ENCODE measurements around the gene NLGN1. TPM values are rescaled to one million over a fixed set of nuclear protein-coding genes. Genes with fewer than 3 reads are reported as not detected.

Gene NLGN1
- total and polyA plus RNA-seq, 2 of the 8 experiments (the other 6 are each of a cell fraction or from before 2014, with no cell fraction given), result 7.8 to 14.8 TPM

DNA sequence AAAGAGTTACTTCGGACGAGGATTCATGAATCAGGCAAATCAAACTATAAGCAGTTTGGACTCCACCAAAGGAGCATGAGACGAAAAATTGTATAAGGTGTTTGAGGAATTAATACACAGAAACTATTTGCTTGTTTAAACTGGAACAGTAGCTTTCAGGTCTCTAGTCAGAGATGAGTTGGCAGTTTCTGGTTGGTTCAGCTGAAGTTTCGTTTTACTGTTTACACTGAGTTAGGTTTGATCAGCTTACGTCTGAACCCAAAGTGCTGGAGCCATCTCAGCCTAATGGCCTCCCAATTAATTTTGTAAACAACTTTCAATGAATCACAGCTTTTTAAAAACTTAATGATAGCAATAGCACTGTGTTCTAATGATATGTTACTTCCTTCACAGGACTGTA, 703.7 kb downstream of the NLGN1 start:
- Histone ChIP-seq H2BK20ac (ENCODE audit: low read length) (no peak overlapping the region), H3K4me2 (ENCODE audit: insufficient read depth in 1 of 2, low read depth in 2 of 2, low read length in 2 of 2) (no peak overlapping the region), H2BK15ac (ENCODE audit: low read length) (no peak overlapping the region), H4K91ac (replicated peaks; ENCODE audit: insufficient read length, low read length) (no peak overlapping the region), H3K79me2 (ENCODE audit: control insufficient read depth in 1 of 2, insufficient read depth in 2 of 2, low read length in 2 of 2) (no peaks in the 10 kb centered on the region), H3K4me3 (ENCODE audit: extremely low read depth in 1 of 4, insufficient read depth in 2 of 4, low read depth in 3 of 4, low read length in 4 of 4) (no peak overlapping the region), H4K20me1 (replicated peaks in 1 of 2; ENCODE audit: control insufficient read depth in 1 of 2, insufficient read depth in 2 of 2, low read length in 2 of 2) (no peaks in the 10 kb centered on the region), H4K5ac (ENCODE audit: insufficient read length, low read depth, low read length) (no peak overlapping the region), H2AK5ac (ENCODE audit: low read depth, low read length) (no peak overlapping the region), H3K9me3 (ENCODE audit: insufficient read depth in 2 of 2, low read depth in 1 of 2, low read length in 1 of 2) (no peaks in the 10 kb centered on the region), H3K27me3 (replicated peaks in 1 of 4; ENCODE audit: control insufficient read depth in 3 of 4, extremely low read depth in 1 of 4, insufficient read depth in 3 of 4, low read length in 3 of 4) (no peaks in the 10 kb centered on the region), H3K4me1 (replicated peaks in 1 of 4; ENCODE audit: control insufficient read depth in 3 of 4, insufficient read depth in 4 of 4, low read length in 3 of 4) (peaks cover 0 to 11% (median 4%) of the 10 kb centered on the region in 4 experiments; a peak in 2 of 7 replicates), H3K27ac (ENCODE audit: low read depth, low read length) (no peak overlapping the region), H3K9ac (replicated peaks in 1 of 4; ENCODE audit: extremely low read depth in 1 of 4, low read depth in 3 of 4, low read length in 3 of 4) (no peak overlapping the region), H2BK120ac (replicated peaks; ENCODE audit: low read depth, low read length) (no peak overlapping the region), H3K23ac (ENCODE audit: insufficient read length) (no peak overlapping the region), H2BK12ac (ENCODE audit: low read depth, low read length) (no peak overlapping the region), H3K56ac (replicated peaks; ENCODE audit: insufficient read length, low read depth, low read length) (no peak overlapping the region), H3K23me2 (ENCODE audit: low read depth, low read length) (no peaks in the 10 kb centered on the region; the same call in 1 of the 2 replicates), H3K18ac (ENCODE audit: extremely low read depth, low read length) (no peak overlapping the region), H4K8ac (ENCODE audit: extremely low read depth, insufficient read depth, low read length) (no peak overlapping the region), H3K79me1 (ENCODE audit: low read depth, low read length) (no peaks in the 10 kb centered on the region), H3K14ac (ENCODE audit: insufficient read length) (no peak overlapping the region), H2BK5ac (ENCODE audit: low read depth, low read length) (no peak overlapping the region), H3K36me3 (ENCODE audit: control insufficient read depth in 2 of 4, insufficient read depth in 4 of 4, low read length in 3 of 4) (no peaks in the 10 kb centered on the region), H2AFZ (ENCODE audit: low read length) (no peak overlapping the region), H3K4ac (replicated peaks; ENCODE audit: insufficient read length, low read depth, low read length) (no peak overlapping the region)
- POLR2A ChIA-PET (ENCODE audit: partially characterized antibody), result no interaction called here
- DNase-seq (ENCODE audit: low read depth in 1 of 2, low spot score in 2 of 2) (no peak), FAIRE-seq (no peak)
- 87% methylated on average over 5 of the region's 5 CpGs; no CpG with 5 or more reads in 1 of the 2 experiments for WGBS, 2 experiments (ENCODE audit: extremely low coverage in 1 of 2, insufficient coverage in 1 of 2, insufficient read length in 1 of 2, insufficient replicate concordance in 2 of 2, low coverage in 1 of 2, low lambda C conversion rate in 2 of 2, missing lambda C conversion rate in 1 of 2)
- TF ChIP-seq CBX5 (IDR thresholded peaks at IDR 0.05; ENCODE audit: low read depth, low read length) (no peak), BCL11A (IDR thresholded peaks at IDR 0.05; ENCODE audit: low read depth in 2 of 2, low read length in 2 of 2) (no peak), RXRA (IDR thresholded peaks at IDR 0.05; ENCODE audit: insufficient read depth, low read depth, low read length) (no peak), CREB1 (IDR thresholded peaks at IDR 0.05) (no peak), CEBPB (IDR thresholded peaks at IDR 0.05; ENCODE audit: low read depth, low read length) (no peak), POLR2AphosphoS5 (IDR thresholded peaks at IDR 0.05; ENCODE audit: low read depth, low read length) (no peak), RBBP5 (IDR thresholded peaks at IDR 0.05; ENCODE audit: borderline replicate concordance, low read depth, low read length) (no peak)
- TF ChIP-seq, protein P1, sequence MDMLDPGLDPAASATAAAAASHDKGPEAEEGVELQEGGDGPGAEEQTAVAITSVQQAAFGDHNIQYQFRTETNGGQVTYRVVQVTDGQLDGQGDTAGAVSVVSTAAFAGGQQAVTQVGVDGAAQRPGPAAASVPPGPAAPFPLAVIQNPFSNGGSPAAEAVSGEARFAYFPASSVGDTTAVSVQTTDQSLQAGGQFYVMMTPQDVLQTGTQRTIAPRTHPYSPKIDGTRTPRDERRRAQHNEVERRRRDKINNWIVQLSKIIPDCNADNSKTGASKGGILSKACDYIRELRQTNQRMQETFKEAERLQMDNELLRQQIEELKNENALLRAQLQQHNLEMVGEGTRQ (IDR thresholded peaks at IDR 0.05; ENCODE audit: low read length), result no peak
- CTCF ChIA-PET (ENCODE audit: partially characterized antibody), result no interaction called here
